A673 (cell line): ENCODE results near the gene EXOSC2. TPM values are rescaled to one million over a fixed set of nuclear protein-coding genes. Genes with fewer than 3 reads are reported as not detected.

ENCODE experiments used
- BruUV-seq: library from RNA; stranded (reverse); fragments of 400-500 nt; replicated peaks from 2 replicates; lab custom pipeline; 2021; lab: Mats Ljungman, UMichigan
- CTCF ChIA-PET: fragments of 300-600 bp; sonication (Branson Sonifier 250); formaldehyde crosslinking; loops from one replicate; lab custom pipeline; 2022; ENCODE audit warnings: antibody characterized with exemption; lab: Charles Lee
- POLR2A ChIA-PET: fragments of 300-600 bp; sonication (Branson Sonifier 250); formaldehyde crosslinking; loops from one replicate; lab custom pipeline; 2022; ENCODE audit warnings: antibody characterized with exemption; ENCODE audit not compliant: low non-redundant PET; lab: Charles Lee
- DNase-seq: peaks from one replicate; pipeline ENCODE4 v3.0.0-alpha.2; 2015; ENCODE audit warnings: low spot score
- H3K27ac ChIP-seq: fragments of 200-600 bp; sonication (generic); 2 replicates; pipeline ENCODE4 v1.5.1; 2016; ENCODE audit warnings: mixed run types, low read depth, mild to moderate bottlenecking, mixed read lengths, antibody characterized with exemption, low read length; ENCODE audit not compliant: poor library complexity, severe bottlenecking
- H3K27me3 ChIP-seq: fragments of 200-600 bp; sonication (generic); replicated peaks from 2 replicates; pipeline ENCODE4 v1.6.1; 2017; ENCODE audit warnings: mixed run types, low read depth, mild to moderate bottlenecking, mixed read lengths, antibody characterized with exemption, low read length; ENCODE audit not compliant: insufficient read depth, poor library complexity
- H3K36me3 ChIP-seq: fragments of 200-600 bp; sonication (generic); 2 replicates; pipeline ENCODE4 v1.6.1; 2016; ENCODE audit warnings: mixed run types, mild to moderate bottlenecking, mixed read lengths, antibody characterized with exemption, low read length; ENCODE audit not compliant: insufficient read depth, poor library complexity, severe bottlenecking
- H3K4me1 ChIP-seq: fragments of 200-600 bp; sonication (generic); 2 replicates; pipeline ENCODE4 v1.6.1; 2017; ENCODE audit warnings: mixed run types, mild to moderate bottlenecking, mixed read lengths, antibody characterized with exemption, low read length; ENCODE audit not compliant: insufficient read depth, poor library complexity, severe bottlenecking
- H3K4me3 ChIP-seq: fragments of 200-600 bp; sonication (generic); 2 replicates; pipeline ENCODE4 v1.5.1; 2016; ENCODE audit warnings: low read depth, mixed run types, mild to moderate bottlenecking, mixed read lengths, low read length; ENCODE audit not compliant: poor library complexity, severe bottlenecking
- H3K9me3 ChIP-seq: fragments of 200-600 bp; sonication (generic); 2 replicates; pipeline ENCODE4 v1.6.1; 2016; ENCODE audit warnings: mixed run types, low read depth, mild to moderate bottlenecking, mixed read lengths, antibody characterized with exemption, low read length; ENCODE audit not compliant: poor library complexity, severe bottlenecking
- CTCF ChIP-seq: fragments of 300-800, 200-600 bp; sonication (generic); conservative IDR thresholded peaks from 2 replicates; pipeline ENCODE4 v1.5.1; 2017; ENCODE audit warnings: low read depth, mild to moderate bottlenecking, antibody characterized with exemption, low read length, moderate library complexity, mixed read lengths
- EZH2 ChIP-seq: fragments of 200-600 bp; sonication (generic); IDR thresholded peaks from 2 replicates; pipeline ENCODE4 v1.6.1; 2017; ENCODE audit warnings: borderline replicate concordance, low read depth, mild to moderate bottlenecking, mixed read lengths, antibody characterized with exemption, low read length; ENCODE audit not compliant: poor library complexity, severe bottlenecking
- intact Hi-C: fragments of 100-400 bp; cut with micrococcal nuclease; formaldehyde crosslinking; loops from one replicate; pipeline ENCODE4 v1.10.0; 2022; ENCODE audit not compliant: unreplicated experiment
- total RNA-seq: library from RNA; stranded (reverse); gene quantifications from 2 replicates; pipeline ENCODE4 v1.2.3, GENCODE V29; 2021

The EXOSC2 gene
- total RNA-seq, 1 experiment from 2014 or later, result 109 TPM

- TF ChIP-seq EZH2 (no peak), CTCF (no peak)
- DNase-seq, result no peak
- no peaks in the 10 kb centered on the region for H3K9me3 ChIP-seq
- no peaks in the 10 kb centered on the region for H3K36me3 ChIP-seq
- intact Hi-C loops, result no loop called here
- H3K4me1 ChIP-seq, result peaks cover 31% of the 10 kb centered on the region
- ChIA-PET CTCF (no interaction called here), POLR2A (no interaction called here)
- no peak overlapping the region for H3K4me3 ChIP-seq
- BruUV-seq, result no TSS peak
- H3K27me3 ChIP-seq, result peaks cover 94% of the 10 kb centered on the region
- no peak overlapping the region for H3K27ac ChIP-seq
Observed at GRCh38 chr9:130663977-130664250, 29.7 kb upstream of the EXOSC2 start.

- POLR2A ChIA-PET, result interaction anchor here (0.6 kb wide), 1 partner anchor 16 kb away, joined by 4 read pairs; no protein-coding TSS in a partner anchor
- BruUV-seq, result no TSS peak
- Histone ChIP-seq H3K4me3 (no peak within 1 kb of the TSS), H3K36me3 (no peaks in the 10 kb centered on the region), H3K4me1 (peaks cover 31% of the 10 kb centered on the region), H3K9me3 (no peaks in the 10 kb centered on the region), H3K27me3 (peaks cover 89% of the 10 kb centered on the region), H3K27ac (no peak within 1 kb of the TSS)
- TF ChIP-seq CTCF (no peak), EZH2 (peak; percentile 91)
- CTCF ChIA-PET, result no interaction called here
- intact Hi-C loops, result no loop called here
- DNase-seq, result no peak
Observed at GRCh38 chr9:130664251-130665028, 29.1 kb upstream of the EXOSC2 start, which contains the start of gene PRDM12. PRDM12 (plus strand) TSS chr9:130664594; CDS start chr9:130664654, 60 bp downstream.

GRCh38 chr9:130665029-130665430 lies 28.6 kb upstream of the EXOSC2 start:
- TF ChIP-seq EZH2 (peak; percentile 1), CTCF (no peak)
- intact Hi-C loops, result no loop called here
- Histone ChIP-seq H3K27me3 (peaks cover 83% of the 10 kb centered on the region), H3K36me3 (no peaks in the 10 kb centered on the region), H3K27ac (no peak overlapping the region), H3K4me1 (peaks cover 31% of the 10 kb centered on the region), H3K9me3 (no peaks in the 10 kb centered on the region), H3K4me3 (no peak overlapping the region)
- POLR2A ChIA-PET, result interaction anchor here (0.6 kb wide), 1 partner anchor 17 kb away, joined by 4 read pairs; no protein-coding TSS in a partner anchor
- no TSS peak for BruUV-seq
- no peak for DNase-seq
- CTCF ChIA-PET, result no interaction called here
